ENCODE measurements around the gene GRID1.

GRCh38 chr10:85978566-85979358, 387.8 kb downstream of the GRID1 start:
- TF ChIP-seq CTCF (IDR thresholded peaks at IDR 0.05) = no peak
- TF ChIP-seq POLR2A (IDR thresholded peaks at IDR 0.05) = no peak
